CMK (cell line): ENCODE data around the gene PTPRM.

Experiments
- DNase-seq: peaks from one replicate; pipeline ENCODE4 v3.0.0-alpha.2; 2010; ENCODE audit warnings: low read depth

The PTPRM gene

GRCh38 chr18:7900091-7900490 is 333.0 kb downstream of the PTPRM start:
- no peak for DNase-seq

GRCh38 chr18:7901657-7902056 is 334.5 kb downstream of the PTPRM start:
- DNase-seq: no peak

- no peak for DNase-seq
Observed at GRCh38 chr18:7902399-7902839, 335.3 kb downstream of the PTPRM start.

- no peak for DNase-seq
Observed at GRCh38 chr18:7904529-7904928, 337.4 kb downstream of the PTPRM start.

GRCh38 chr18:7908681-7909299 is 341.7 kb downstream of the PTPRM start:
- DNase-seq: no peak

GRCh38 chr18:7914834-7915670 is 347.9 kb downstream of the PTPRM start:
- no peak for DNase-seq

- no peak for DNase-seq
Observed at GRCh38 chr18:7918701-7919100, 351.6 kb downstream of the PTPRM start.

- no peak for DNase-seq
Observed at GRCh38 chr18:7919565-7919964, 352.4 kb downstream of the PTPRM start.

- DNase-seq: no peak
Observed at GRCh38 chr18:7921938-7922587, 354.9 kb downstream of the PTPRM start.

GRCh38 chr18:7923105-7923504 is 356.0 kb downstream of the PTPRM start:
- no peak for DNase-seq

- no peak for DNase-seq
Observed at GRCh38 chr18:7924616-7925015, 357.5 kb downstream of the PTPRM start.

GRCh38 chr18:7926526-7926925 is 359.4 kb downstream of the PTPRM start:
- no peak for DNase-seq

GRCh38 chr18:7927119-7927518 is 360.0 kb downstream of the PTPRM start:
- no peak for DNase-seq

GRCh38 chr18:7931763-7932162 is 364.6 kb downstream of the PTPRM start:
- no peak for DNase-seq

- no peak for DNase-seq
Observed at GRCh38 chr18:7937268-7937667, 370.2 kb downstream of the PTPRM start.

GRCh38 chr18:7939521-7939920 is 372.4 kb downstream of the PTPRM start:
- DNase-seq: no peak

- no peak for DNase-seq
Observed at GRCh38 chr18:7940379-7940778, 373.3 kb downstream of the PTPRM start.

GRCh38 chr18:7940971-7941370 is 373.9 kb downstream of the PTPRM start:
- no peak for DNase-seq

- DNase-seq: no peak
Observed at GRCh38 chr18:7941533-7941932, 374.4 kb downstream of the PTPRM start.

GRCh38 chr18:7945882-7946281 is 378.8 kb downstream of the PTPRM start:
- DNase-seq: no peak

- no peak for DNase-seq
Observed at GRCh38 chr18:7946734-7947377, 379.7 kb downstream of the PTPRM start.

GRCh38 chr18:7950380-7951136 is 383.4 kb downstream of the PTPRM start:
- DNase-seq: no peak
